Choroid plexus epithelial cell (primary cell): ENCODE results near the gene KRTAP10-6.
"Not testable (repeated sequence)": the region's sequence is repeated elsewhere in the genome, so short reads cannot be mapped to it uniquely, and the experiment has no call there.

ENCODE experiments used
- DNase-seq: peaks from one replicate; pipeline ENCODE4 v3.0.0-alpha.2; 2010; ENCODE audit warnings: low read depth
- H3K4me3 ChIP-seq: 2 replicates; pipeline ENCODE4 v1.5.1; 2011; ENCODE audit warnings: low read depth, mild to moderate bottlenecking, control low read depth, low read length, moderate library complexity
- CTCF ChIP-seq: conservative IDR thresholded peaks from 2 replicates; pipeline ENCODE4 v1.5.1; 2011; ENCODE audit warnings: low read depth, mild to moderate bottlenecking, control low read depth, inconsistent platforms, low read length, moderate library complexity

KRTAP10-6 gene

DNA sequence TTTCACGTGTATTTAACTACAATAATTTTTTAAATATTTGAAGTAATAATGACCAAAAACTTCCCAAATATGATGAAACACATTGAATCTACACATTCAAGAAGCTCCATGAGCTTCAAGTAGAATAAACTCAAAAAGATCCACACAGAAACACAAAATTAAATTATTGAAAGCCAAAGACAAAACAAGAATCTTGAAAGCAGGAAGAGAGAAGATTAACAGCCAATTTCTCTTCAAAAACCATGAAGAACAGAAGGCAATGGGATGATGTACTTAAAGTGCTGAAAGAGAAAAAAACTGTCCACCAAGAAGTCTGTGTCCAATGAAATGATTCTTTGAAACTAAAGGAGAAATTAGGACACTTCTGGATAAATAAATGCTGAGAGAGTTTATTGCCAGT lies 39.8 kb upstream of the KRTAP10-6 start:
- no peak overlapping the region for H3K4me3 ChIP-seq
- DNase-seq, result no peak
- TF ChIP-seq CTCF, result no peak

DNA sequence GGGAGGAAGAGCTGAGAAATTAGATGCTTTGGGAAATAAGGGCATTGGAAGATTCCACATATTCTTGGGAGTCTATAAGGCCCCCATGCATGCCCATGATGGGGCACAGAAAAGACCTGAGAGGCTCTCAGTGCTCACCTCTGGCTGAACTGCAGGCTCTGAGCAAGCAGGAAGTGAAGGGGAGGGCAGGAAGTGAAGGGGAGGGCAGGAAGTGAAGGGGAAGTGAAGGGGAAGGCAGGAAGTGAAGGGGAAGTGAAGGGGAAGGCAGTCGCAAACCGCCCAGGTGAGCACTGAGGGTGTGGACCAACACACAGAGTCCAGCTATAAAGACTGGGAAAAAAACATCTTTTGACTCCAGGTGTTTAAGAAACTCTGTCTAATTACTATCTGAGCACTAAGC lies 38.1 kb upstream of the KRTAP10-6 start:
- no peak overlapping the region for H3K4me3 ChIP-seq
- no peak for TF ChIP-seq CTCF
- no peak for DNase-seq

DNA sequence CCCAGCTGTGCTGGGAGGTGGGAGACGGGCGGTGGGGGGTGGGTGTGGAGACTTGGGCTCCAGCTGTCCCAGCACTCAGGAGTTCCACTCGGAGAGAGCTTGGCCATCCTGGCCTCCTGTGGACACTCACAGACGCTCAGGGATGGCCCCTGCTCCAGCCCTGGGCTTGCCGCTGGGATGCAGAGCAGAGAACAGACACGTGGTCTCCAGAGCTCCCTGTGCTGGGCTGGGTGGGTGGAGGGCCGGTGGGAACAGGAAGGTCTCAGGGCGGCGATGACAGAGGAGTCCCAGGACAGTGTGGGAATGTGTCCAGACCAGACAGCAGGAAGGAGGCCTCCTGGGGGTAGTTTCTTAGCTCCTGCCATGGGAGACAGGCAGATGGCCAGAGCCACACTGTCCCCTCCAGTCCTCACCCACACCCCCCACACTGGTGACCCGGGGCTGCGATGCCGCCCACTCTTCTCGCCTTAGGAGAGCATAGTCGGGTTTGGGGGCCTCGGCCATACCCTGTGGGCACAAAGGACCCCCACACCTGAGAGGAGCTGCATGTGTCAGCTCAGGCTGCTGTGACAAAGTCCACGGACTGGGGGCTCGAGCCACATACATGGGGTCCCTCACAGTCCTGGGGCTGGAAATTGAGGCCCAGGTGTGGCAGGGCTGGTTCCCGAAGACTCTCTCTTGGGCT lies 36.5 kb upstream of the KRTAP10-6 start:
- TF ChIP-seq CTCF, result no peak
- H3K4me3 ChIP-seq, result no peak overlapping the region
- DNase-seq, result no peak

GRCh38 chr21:44627831-44628233 lies 35.5 kb upstream of the KRTAP10-6 start:
- not testable (repeated sequence) for DNase-seq, H3K4me3 ChIP-seq

DNA sequence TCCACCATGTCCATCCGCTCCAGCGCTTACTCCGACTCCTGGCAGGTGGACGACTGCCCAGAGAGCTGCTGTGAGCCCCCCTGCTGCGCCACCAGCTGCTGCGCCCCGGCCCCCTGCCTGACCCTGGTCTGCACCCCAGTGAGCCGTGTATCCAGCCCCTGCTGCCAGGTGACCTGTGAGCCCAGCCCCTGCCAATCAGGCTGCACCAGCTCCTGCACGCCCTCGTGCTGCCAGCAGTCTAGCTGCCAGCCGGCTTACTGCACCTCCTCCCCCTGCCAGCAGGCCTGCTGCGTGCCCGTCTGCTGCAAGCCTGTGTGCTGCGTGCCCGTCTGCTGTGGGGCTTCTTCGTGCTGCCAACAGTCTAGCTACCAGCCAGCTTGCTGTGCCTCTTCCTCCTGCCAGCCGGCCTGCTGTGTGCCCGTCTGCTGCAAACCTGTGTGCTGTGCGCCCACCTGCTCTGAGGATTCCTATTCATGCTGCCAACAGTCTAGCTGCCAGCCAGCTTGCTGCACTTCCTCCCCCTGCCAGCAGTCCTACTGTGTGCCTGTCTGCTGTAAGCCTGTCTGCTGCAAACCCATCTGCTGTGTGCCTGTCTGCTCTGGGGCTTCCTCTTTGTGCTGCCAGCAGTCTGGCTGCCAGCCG lies 35.0 kb upstream of the KRTAP10-6 start:
- not testable (repeated sequence) for DNase-seq, H3K4me3 ChIP-seq

DNA sequence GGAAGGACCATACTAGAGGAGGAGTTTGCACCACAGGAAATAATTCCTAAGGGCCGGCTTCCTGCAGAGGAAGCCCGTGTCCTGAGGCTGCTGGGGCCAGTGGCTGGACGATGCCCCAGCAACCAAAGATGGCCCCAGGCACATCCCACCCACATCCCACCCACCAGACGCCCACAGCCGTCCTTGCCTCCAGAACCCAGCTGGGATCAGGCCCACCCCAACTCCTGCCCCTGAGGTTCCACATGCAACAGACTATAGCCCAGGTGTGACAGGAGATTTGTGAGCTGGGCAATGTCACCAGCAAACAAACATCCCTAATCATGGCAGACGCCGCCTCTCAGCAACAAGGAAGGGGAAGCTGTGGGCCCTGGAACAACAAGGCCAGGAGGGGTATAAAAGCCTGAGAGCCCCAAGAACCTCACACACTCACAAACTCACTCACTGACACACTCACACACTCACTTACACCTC lies 34.4 kb upstream of the KRTAP10-6 start, which contains the start of gene KRTAP10-9:
TSS of gene KRTAP10-9 (plus strand) at position 421 of the 471 bp plus-strand sequence. CDS start 79 bp downstream, outside the sequence.
- DNase-seq, result no peak
- no peak within 1 kb of the TSS for H3K4me3 ChIP-seq
- TF ChIP-seq CTCF, result no peak

DNA sequence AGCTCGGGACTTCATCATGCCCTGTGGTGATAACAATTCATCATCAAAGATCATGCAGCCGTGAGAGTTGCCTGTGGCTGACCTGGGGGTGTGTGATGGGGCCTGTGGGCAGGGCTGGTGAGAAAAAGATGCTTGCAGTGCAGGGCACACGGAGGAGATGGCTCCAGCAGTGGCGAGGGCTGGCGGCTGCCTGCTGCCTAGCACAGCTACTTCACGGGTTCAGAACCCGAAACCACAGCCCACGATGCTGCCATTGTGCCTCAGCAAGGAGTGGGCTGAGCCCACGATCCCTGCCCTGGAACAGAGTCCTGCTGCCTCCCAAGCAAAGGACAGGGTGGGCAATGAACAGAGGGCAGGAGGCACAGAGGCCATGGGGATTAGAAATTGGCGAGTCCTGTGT lies 34.0 kb upstream of the KRTAP10-6 start:
- no peak overlapping the region for H3K4me3 ChIP-seq
- no peak for DNase-seq
- no peak for TF ChIP-seq CTCF

DNA sequence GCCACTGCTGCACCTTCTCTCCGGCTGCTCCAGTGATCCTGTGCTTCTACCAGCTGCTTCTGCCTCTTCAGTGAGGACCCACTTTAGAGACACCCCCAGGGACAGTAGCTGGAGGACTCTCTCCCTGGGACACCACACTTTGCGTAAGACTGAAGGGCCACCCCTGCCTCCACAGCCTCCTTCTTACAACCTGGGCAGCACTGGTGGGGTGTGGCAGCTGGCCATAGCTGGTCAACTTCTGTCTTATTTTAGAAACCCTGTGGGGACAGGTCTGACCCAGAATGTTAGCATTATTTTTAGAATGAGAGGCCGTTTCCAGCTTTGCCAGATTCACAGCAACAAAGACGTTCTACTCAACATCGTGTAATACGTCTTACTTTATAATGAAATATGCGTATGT lies 33.5 kb upstream of the KRTAP10-6 start:
- DNase-seq, result no peak
- H3K4me3 ChIP-seq, result no peak overlapping the region
- no peak for TF ChIP-seq CTCF
